Activated naive CD8-positive, alpha-beta T cell treated with anti-CD3 and anti-CD28 coated beads, Interleukin-2, amount 50 U/mL, for 16 hours (primary cell): ENCODE data around the gene MS4A6A.
"Not testable (repeated sequence)": the region's sequence is repeated elsewhere in the genome, so short reads cannot be mapped to it uniquely, and the experiment has no call there.

Experiments
- DNase-seq: peaks from one replicate; pipeline ENCODE4 v3.0.0-alpha.2; 2020; ENCODE audit warnings: low read depth, low spot score

MS4A6A gene, protein sequence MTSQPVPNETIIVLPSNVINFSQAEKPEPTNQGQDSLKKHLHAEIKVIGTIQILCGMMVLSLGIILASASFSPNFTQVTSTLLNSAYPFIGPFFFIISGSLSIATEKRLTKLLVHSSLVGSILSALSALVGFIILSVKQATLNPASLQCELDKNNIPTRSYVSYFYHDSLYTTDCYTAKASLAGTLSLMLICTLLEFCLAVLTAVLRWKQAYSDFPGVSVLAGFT

DNA sequence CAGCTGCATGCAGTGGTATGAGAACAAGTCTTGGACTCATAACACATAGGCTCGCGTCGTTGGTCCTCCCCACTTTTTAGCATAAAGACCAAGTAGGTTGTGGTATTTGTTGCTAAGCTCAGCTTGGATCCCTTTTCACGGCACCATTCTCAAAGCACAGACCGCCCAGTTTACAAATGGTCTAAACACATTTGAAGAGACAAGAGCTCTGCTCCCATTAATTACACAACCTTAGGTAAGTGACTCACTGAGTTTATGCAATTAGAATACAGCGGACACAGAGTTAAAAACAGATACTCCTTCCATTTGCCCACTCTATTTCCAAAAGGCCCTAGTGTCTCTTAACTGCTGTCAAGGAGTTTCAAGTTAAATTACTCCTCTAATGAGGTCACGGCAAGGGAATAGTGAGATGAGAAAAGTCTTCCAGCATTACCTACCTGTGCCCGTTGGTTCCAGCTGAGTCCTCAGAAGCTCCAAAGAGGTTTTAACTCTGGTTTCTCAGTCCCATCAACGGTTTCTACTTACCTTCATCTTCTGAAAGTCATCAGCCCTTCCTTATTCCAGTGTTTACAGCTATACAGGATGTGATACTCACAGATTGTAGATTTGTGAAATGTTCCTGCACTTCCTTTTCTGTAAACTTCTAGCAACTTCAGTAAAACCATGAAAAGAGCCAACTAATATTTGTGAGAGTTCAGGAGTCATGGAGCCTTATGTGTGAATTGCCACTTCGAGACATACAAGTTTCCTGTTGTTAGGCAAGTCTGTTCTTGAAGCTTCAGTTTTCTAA is at the start of gene MS4A6A:
MS4A6A (minus strand) TSS at position 543 of the 790 bp plus-strand sequence. CDS start 1,356 bp downstream, outside the sequence.
- DNase-seq = no peak

DNA sequence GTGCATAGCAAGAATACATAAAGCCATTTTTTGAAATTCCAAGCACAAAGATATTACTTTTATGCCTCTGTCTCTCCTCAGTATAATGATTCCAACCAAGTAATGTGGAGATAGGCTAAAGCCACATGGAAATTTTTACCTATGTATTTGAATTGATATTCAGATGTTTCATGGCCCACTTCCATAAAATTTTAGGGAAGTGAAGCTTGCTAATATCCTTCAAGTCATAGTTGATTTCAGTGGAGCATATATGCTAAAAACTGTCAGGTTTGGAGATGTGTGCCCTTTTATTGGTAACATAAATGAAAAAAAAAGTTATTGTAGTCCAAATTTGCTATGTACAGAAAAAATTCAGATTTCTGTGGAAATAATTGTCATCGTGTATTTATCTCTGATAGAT is 47.8 kb upstream of the MS4A6A start:
- no peak for DNase-seq

GRCh38 chr11:60222141-60222540 is 39.3 kb upstream of the MS4A6A start:
- DNase-seq = no peak

DNA sequence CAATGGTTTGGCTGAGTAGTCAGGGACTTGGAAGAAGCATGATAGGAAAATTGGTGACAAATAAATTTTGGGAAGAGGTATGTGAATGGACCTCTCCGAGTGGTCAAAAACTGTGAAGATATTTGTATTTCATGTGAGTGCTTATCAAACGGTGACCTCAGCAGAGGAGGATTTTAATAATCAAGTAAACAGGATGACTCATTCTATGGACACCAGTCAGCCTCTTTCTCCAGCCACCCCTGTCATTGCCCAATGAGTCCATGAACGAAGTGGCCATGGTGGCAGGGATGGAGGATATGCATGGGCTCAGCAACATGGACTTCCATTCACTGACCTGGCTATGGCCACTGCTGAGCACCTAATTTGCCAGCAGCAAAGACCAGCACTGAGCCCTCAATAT is 38.8 kb upstream of the MS4A6A start:
- no peak for DNase-seq

- DNase-seq = no peak
Observed at GRCh38 chr11:60221181-60221580, 38.3 kb upstream of the MS4A6A start.

GRCh38 chr11:60214386-60214785 is 31.5 kb upstream of the MS4A6A start:
- DNase-seq = no peak

GRCh38 chr11:60211206-60211605 is 28.3 kb upstream of the MS4A6A start:
- DNase-seq = no peak

DNA sequence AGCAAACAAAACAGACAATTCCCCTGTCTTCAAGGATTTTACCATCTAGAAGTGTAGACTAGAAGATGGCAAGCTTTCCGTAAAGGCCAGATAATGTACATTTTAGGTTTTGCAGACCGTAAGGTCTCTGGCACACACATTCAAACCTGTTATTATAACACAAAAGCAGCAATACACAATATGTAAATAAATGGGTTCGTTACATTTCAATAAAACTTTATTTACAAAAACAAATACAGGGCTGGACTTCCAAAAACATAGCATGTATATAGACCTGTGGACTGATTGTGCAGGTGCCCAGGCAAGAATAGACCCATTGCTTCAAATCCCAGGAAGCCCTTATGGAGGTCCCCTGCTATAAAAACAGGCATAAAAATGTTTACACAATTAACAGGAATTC is 27.1 kb upstream of the MS4A6A start:
- DNase-seq = no peak

DNA sequence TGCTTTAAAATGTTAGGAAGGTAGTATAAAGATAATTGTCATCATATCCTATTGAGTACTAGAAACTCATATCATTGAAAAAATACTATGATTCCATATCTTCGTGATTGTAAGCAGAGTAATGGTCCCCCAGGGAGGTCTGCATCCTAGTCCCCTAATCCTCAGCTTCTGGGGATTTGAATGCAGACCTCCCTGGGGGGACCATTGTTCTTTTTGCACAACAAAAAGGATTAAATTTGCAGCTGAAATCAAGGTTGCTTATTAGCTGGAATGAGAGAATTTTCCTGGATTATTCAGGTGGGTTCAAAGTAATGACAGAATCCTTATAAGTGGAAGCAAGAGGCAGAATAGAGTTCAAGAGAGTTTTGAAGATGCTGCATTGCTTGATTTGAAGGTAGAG is 26.1 kb upstream of the MS4A6A start:
- no peak for DNase-seq

DNA sequence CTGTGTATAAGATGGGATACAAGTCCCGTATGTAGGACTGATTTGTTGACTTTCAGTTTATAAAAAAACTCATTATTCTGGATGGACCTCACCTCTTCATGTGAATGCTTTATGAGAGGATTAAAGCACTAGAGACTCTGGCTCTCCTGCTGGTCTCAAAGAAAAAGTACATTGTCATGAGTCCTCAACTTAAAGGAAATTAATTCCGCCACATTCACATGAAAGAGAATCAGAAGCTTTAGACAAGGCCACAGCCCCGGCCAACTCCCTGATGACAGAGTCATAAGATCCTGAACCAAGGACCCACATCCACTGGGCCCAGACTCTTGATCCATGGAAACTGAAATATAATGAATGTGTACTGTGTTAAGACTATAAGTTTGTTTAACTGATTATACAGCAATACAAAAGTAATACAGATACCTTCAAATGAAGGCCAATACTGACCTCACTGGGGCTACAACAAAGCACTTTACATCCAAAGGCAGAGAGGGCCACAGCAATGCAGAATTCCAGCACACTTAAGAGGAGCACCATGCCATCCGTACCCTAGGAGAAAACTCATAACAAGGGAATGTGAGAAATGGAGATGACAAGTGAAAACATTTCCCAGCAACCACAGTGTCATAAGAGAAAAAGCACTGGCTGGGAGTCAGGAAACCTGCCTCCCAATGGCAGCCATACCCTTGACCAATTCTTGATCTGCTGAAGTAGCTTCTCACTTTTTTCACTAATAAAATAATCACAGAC is 25.4 kb upstream of the MS4A6A start:
- DNase-seq = no peak

- no peak for DNase-seq
Observed at GRCh38 chr11:60206616-60207015, 23.7 kb upstream of the MS4A6A start.

GRCh38 chr11:60204922-60205321 is 22.0 kb upstream of the MS4A6A start:
- no peak for DNase-seq

DNA sequence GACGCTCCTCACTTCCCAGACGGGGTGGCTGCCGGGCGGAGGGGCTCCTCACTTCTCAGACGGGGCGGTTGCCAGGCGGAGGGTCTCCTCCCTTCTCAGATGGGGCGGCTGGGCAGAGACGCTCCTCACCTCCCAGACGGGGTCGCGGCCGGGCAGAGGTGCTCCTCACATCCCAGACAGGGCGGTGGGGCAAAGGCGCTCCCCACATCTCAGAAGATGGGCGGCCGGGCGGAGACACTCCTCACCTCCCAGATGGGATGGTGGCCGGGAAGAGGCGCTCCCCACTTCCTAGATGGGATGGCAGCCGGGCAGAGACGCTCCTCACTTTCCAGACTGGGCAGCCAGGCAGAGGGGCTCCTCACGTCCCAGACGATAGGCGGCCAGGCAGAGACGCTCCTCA is 18.5 kb upstream of the MS4A6A start:
- not testable (repeated sequence) for DNase-seq

GRCh38 chr11:60197442-60197841 is 14.6 kb upstream of the MS4A6A start:
- no peak for DNase-seq

DNA sequence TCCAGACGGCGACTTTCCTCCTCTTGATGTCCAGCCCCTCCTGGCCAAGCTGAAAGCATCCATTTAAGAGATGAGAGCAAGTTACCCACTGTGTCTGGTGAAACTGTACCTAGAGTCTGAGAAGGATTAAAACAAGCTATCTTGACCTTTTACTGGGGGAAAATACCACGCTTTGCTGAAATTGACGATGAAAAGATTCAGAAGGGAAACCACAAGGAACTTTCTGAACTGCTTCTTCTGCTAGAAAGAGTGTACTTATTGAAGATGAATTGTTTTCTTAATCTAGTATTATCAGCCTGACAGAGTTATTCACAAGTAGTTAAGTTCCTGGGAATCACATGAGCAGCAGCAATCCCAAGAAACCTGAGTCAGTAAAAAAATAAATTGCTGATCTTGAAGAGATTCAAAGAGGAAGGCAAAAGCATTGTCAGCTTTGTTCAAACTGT is 13.1 kb upstream of the MS4A6A start:
- no peak for DNase-seq

DNA sequence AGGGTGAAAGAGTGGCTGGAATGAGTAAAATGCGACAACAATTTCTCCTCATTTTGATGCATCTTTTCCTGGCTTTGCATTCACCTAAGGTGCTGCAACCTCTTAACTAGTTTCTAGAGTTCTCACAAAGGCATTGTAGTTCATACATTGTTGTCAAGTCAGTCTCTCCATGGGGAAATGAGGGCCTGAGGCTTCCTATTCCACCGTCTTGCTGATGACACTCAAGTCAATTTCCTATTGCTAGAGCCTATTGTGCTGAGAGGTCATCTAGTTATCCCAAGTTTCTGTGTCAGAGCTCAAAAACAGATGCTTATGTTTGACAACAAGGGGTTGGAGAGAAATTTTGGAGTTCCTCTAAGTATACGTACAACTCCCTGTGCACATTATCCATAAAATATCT is 11.6 kb upstream of the MS4A6A start:
- DNase-seq = no peak

DNA sequence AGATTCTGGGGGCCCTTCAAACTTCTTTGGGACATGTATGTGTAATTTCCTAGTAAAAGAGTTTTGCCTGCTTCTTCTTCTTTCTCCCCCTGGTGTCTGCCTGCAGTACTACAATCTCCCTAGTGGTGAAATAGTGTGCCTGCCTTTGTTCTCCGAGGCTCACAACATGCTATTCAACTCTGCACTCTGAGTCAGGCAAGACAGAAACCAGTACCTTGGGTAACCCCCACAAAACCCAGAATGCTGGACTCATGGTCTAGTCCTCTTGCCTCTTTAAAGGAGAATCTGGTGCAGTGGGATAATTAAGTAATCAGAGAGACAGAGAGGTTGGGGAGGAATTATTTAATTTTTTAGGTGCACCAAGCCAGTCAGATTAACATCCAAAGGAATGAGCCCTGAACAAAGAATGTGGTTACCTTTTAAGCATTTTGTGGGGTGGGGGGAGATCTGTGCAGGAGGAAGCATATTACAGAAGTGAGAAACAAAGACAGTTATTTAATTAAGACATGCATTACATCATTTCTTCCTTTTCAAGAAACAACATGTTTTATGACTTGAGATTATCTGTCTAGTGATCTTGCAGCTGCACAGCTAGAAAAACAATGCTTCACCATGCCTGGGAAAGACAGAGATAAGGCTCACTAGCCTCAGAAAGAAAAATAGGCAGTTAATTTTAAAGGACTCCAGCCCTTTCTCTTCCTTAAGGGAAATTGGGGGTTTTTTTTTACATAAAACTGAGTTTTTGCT is 11.0 kb upstream of the MS4A6A start:
- DNase-seq = peak; percentile 27

GRCh38 chr11:60192564-60192963 is 9.7 kb upstream of the MS4A6A start:
- DNase-seq = not testable (repeated sequence)

DNA sequence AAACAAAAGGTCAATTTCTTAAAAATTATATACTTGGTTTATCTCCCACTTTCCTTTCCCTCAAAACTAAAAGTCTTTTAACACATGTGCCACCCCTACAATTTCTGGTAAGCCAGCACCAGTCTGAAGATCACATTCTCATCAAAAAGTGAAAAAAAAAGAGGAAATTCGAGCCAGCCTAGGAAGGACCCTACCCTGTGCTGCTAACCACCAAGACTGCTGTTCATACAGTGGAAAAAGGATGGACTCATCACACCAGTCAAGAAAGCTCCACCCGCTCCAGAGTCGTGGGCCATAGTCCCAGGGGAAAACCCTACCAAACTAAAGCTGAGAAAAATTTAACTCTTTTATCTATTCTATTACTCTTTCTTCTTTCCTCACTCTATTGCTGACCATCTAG is 5.6 kb upstream of the MS4A6A start:
- not testable (repeated sequence) for DNase-seq

GRCh38 chr11:60186128-60186527 is 3.2 kb upstream of the MS4A6A start:
- not testable (repeated sequence) for DNase-seq

DNA sequence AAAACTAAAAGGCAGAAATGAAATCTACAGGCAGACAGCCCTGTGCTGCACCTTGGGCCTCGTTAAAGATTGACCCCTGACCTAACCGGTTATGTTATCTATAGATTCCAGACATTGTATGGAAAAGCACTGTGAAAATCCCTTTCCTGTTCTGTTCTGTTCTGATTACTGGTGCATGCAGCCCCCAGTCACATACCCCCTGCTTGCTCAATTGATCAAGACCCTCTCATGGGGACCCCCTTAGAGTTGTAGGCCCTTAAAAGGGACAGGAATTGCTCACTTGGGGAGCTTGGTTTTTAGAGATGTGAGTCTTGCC is 2.6 kb upstream of the MS4A6A start:
- not testable (repeated sequence) for DNase-seq
